Caco-2 (cell line): ENCODE results near the gene TEAD1. TPM values are rescaled to one million over a fixed set of nuclear protein-coding genes. Genes with fewer than 3 reads are reported as not detected.

Source experiments
- BruUV-seq: library from RNA; stranded (reverse); fragments of 400-500 nt; replicated peaks from 2 replicates; lab custom pipeline; 2021; lab: Mats Ljungman, UMichigan
- CTCF ChIA-PET: fragments of 300-600 bp; sonication (Branson Sonifier 250); formaldehyde crosslinking; loops from one replicate; lab custom pipeline; 2022; ENCODE audit warnings: antibody characterized with exemption; lab: Charles Lee
- POLR2A ChIA-PET: fragments of 300-600 bp; sonication (Branson Sonifier 250); formaldehyde crosslinking; loops from one replicate; lab custom pipeline; 2022; ENCODE audit warnings: antibody characterized with exemption; lab: Charles Lee
- DNase-seq, 2 experiments: peaks; one replicate each; pipeline versions ENCODE4 v3.0.0 to v3.0.0-alpha.2; 2020 to 2022
- H3K27me3 ChIP-seq: replicated peaks from 2 replicates; pipeline ENCODE4 v1.6.0; 2011; ENCODE audit warnings: low read length; ENCODE audit not compliant: control insufficient read depth, insufficient read depth
- H3K36me3 ChIP-seq: 2 replicates; pipeline ENCODE4 v1.5.1; 2011; ENCODE audit warnings: low read length; ENCODE audit not compliant: control insufficient read depth, insufficient read depth
- H3K4me1 ChIP-seq: fragments of 250-450 bp; sonication (Bioruptor Pico); 2 replicates; pipeline ENCODE4 v1.5.1; 2020; ENCODE audit warnings: mild to moderate bottlenecking
- H3K4me3 ChIP-seq: 2 replicates; pipeline ENCODE4 v1.5.1; 2011; ENCODE audit warnings: low read depth, mild to moderate bottlenecking, control low read depth, low read length
- H3K9me3 ChIP-seq: fragments of 250-450 bp; sonication (Bioruptor Pico); 2 replicates; pipeline ENCODE4 v1.5.1; 2020; ENCODE audit warnings: mild to moderate bottlenecking, moderate library complexity
- H3K27ac Mint-ChIP-seq: one replicate; pipeline ENCODE4 v1.8.0; 2022; ENCODE audit warnings: mixed read lengths; ENCODE audit not compliant: unreplicated experiment
- H3K27me3 Mint-ChIP-seq: one replicate; pipeline ENCODE4 v1.8.0; 2022; ENCODE audit warnings: mixed read lengths; ENCODE audit not compliant: insufficient read depth, unreplicated experiment
- H3K36me3 Mint-ChIP-seq: one replicate; pipeline ENCODE4 v1.8.0; 2022; ENCODE audit warnings: mild to moderate bottlenecking, mixed read lengths; ENCODE audit not compliant: insufficient read depth, unreplicated experiment
- H3K4me1 Mint-ChIP-seq: one replicate; pipeline ENCODE4 v1.8.0; 2022; ENCODE audit warnings: low read depth, mixed read lengths; ENCODE audit not compliant: unreplicated experiment
- H3K4me3 Mint-ChIP-seq: one replicate; pipeline ENCODE4 v1.8.0; 2022; ENCODE audit warnings: mild to moderate bottlenecking, moderate library complexity, mixed read lengths; ENCODE audit not compliant: unreplicated experiment
- H3K9me3 Mint-ChIP-seq: one replicate; pipeline ENCODE4 v1.8.0; 2022; ENCODE audit warnings: mixed read lengths; ENCODE audit not compliant: unreplicated experiment
- intact Hi-C: fragments of 100-400 bp; cut with micrococcal nuclease; formaldehyde crosslinking; loops from one replicate; pipeline ENCODE4 v1.10.0; 2022; ENCODE audit not compliant: unreplicated experiment
- total RNA-seq: library from RNA; stranded (reverse); gene quantifications from 2 replicates; pipeline ENCODE4 v1.2.3, GENCODE V29; 2022
- TF ChIP-seq, protein P1 (sequence below), 2 experiments: fragments of 200-600 bp in 1 of 2; IDR thresholded peaks; 1 replicate in 1 of 2; 2 replicates in 1 of 2; pipeline versions ENCODE4 v1.5.1 to v1.8.0; 2011 to 2022; ENCODE audit warnings: antibody characterized with exemption in 1 of 2, control low read depth in 1 of 2, inconsistent platforms in 1 of 2, low read depth in 1 of 2, low read length in 1 of 2, mild to moderate bottlenecking in 1 of 2, moderate library complexity in 1 of 2; ENCODE audit not compliant: insufficient read depth in 1 of 2, severe bottlenecking in 1 of 2, unreplicated experiment in 1 of 2

TEAD1 gene
- total RNA-seq, 1 experiment from 2014 or later = 144 TPM

DNA sequence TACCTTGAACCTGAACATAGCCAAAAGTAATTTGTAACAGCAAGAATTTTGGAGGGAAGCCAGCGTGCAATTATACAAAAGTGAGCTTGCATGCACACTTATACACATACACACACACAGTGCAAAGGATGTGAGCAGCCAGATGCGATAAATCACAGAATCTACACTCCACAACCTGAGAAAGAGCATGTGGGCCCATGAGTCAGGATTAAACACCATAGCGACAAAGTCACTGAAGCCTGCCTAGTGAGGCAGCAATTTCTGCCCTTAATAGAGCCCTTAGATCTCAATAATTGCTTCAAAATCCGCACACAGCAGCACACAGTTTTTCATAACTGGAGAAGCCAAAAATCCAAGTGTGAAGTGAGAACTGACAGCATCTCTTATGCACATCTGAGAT is 42.6 kb upstream of the TEAD1 start:
- Histone ChIP-seq H3K9me3 (no peaks in the 10 kb centered on the region), H3K4me3 (no peak overlapping the region), H3K27me3 (no peaks in the 10 kb centered on the region), H3K4me1 (no peaks in the 10 kb centered on the region), H3K36me3 (no peaks in the 10 kb centered on the region)
- Mint-ChIP-seq H3K27me3 (no peaks in the 10 kb centered on the region), H3K9me3 (peaks cover 2% of the 10 kb centered on the region), H3K4me1 (peaks cover 5% of the 10 kb centered on the region), H3K36me3 (no peaks in the 10 kb centered on the region), H3K27ac (no peak overlapping the region), H3K4me3 (no peak overlapping the region)
- no peak for DNase-seq
- CTCF ChIA-PET = no interaction called here
- no TSS peak for BruUV-seq
- TF ChIP-seq, protein P1, sequence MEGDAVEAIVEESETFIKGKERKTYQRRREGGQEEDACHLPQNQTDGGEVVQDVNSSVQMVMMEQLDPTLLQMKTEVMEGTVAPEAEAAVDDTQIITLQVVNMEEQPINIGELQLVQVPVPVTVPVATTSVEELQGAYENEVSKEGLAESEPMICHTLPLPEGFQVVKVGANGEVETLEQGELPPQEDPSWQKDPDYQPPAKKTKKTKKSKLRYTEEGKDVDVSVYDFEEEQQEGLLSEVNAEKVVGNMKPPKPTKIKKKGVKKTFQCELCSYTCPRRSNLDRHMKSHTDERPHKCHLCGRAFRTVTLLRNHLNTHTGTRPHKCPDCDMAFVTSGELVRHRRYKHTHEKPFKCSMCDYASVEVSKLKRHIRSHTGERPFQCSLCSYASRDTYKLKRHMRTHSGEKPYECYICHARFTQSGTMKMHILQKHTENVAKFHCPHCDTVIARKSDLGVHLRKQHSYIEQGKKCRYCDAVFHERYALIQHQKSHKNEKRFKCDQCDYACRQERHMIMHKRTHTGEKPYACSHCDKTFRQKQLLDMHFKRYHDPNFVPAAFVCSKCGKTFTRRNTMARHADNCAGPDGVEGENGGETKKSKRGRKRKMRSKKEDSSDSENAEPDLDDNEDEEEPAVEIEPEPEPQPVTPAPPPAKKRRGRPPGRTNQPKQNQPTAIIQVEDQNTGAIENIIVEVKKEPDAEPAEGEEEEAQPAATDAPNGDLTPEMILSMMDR (IDR thresholded peaks at IDR 0.05; ENCODE audit: insufficient read depth in 1 of 2, low read depth in 1 of 2, low read length in 1 of 2, severe bottlenecking in 1 of 2, unreplicated experiment in 1 of 2) = no peak
- intact Hi-C loops = no loop called here
- POLR2A ChIA-PET = no interaction called here

DNA sequence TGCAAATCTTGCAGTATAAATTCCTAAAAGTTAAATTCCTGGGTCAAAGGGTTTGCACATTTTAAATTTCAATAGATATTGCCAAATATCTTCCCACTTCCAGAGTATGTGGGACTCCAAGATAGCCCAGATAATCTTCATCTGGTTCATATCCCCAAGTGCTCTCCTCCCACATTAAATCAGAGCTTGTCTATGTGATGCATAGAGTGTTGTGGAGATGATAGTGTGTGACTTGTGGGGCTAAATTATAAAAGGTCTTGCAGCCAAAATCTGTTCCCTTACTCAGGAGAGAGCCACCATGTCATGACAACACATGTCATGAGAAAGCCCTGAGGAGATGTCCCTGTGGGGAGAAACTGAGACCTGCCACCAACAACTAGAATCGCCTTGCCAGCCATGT is 39.9 kb upstream of the TEAD1 start:
- Histone ChIP-seq H3K9me3 (no peaks in the 10 kb centered on the region), H3K4me3 (no peak overlapping the region), H3K36me3 (no peaks in the 10 kb centered on the region), H3K27me3 (no peaks in the 10 kb centered on the region), H3K4me1 (no peaks in the 10 kb centered on the region)
- no peaks in the 10 kb centered on the region for H3K36me3 Mint-ChIP-seq
- H3K9me3 Mint-ChIP-seq = no peaks in the 10 kb centered on the region
- POLR2A ChIA-PET = no interaction called here
- no TSS peak for BruUV-seq
- H3K4me3 Mint-ChIP-seq = no peak overlapping the region
- TF ChIP-seq, protein P1 (IDR thresholded peaks at IDR 0.05; ENCODE audit: insufficient read depth in 1 of 2, low read depth in 1 of 2, low read length in 1 of 2, severe bottlenecking in 1 of 2, unreplicated experiment in 1 of 2) = no peak
- DNase-seq = no peak
- H3K27me3 Mint-ChIP-seq = no peaks in the 10 kb centered on the region
- intact Hi-C loops = no loop called here
- H3K4me1 Mint-ChIP-seq = no peaks in the 10 kb centered on the region
- no peak overlapping the region for H3K27ac Mint-ChIP-seq
- CTCF ChIA-PET = no interaction called here

GRCh38 chr11:12636871-12637410 is 37.3 kb upstream of the TEAD1 start:
- Histone ChIP-seq H3K4me3 (no peak overlapping the region), H3K36me3 (no peaks in the 10 kb centered on the region), H3K27me3 (no peaks in the 10 kb centered on the region), H3K9me3 (no peaks in the 10 kb centered on the region), H3K4me1 (0 out of 2 replicates have a peak, but pooled peaks cover 3% of the 10 kb centered on the region)
- POLR2A ChIA-PET = no interaction called here
- H3K9me3 Mint-ChIP-seq = no peaks in the 10 kb centered on the region
- intact Hi-C loops = no loop called here
- TF ChIP-seq, protein P1 (IDR thresholded peaks at IDR 0.05; ENCODE audit: insufficient read depth in 1 of 2, low read depth in 1 of 2, low read length in 1 of 2, severe bottlenecking in 1 of 2, unreplicated experiment in 1 of 2) = no peak
- no peaks in the 10 kb centered on the region for H3K4me1 Mint-ChIP-seq
- DNase-seq = no peak
- no peak overlapping the region for H3K27ac Mint-ChIP-seq
- no peaks in the 10 kb centered on the region for H3K27me3 Mint-ChIP-seq
- CTCF ChIA-PET = no interaction called here
- H3K36me3 Mint-ChIP-seq = peaks cover 3% of the 10 kb centered on the region
- no peak overlapping the region for H3K4me3 Mint-ChIP-seq
- no TSS peak for BruUV-seq
